ENCODE measurements around the gene ERMN.

DNA sequence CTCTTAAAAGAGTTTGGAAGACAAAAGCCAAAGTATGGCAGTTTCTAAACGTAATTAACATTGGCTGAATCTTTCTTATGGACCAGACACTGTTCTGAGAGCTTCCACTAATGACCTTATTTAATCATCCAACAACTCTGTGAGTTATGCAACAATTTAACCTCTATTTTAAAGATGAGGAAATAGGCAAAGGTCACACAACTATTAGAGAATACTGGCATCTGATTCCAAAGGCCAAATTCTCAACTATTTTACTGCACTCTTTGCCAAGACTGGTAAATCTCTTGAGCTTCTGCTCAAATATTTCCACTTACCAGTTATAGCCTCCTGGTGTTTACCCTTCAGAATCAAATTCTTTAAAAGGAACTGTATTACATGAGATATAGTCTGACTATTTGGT lies 42.1 kb upstream of the ERMN start:
- TF ChIP-seq, protein P1, sequence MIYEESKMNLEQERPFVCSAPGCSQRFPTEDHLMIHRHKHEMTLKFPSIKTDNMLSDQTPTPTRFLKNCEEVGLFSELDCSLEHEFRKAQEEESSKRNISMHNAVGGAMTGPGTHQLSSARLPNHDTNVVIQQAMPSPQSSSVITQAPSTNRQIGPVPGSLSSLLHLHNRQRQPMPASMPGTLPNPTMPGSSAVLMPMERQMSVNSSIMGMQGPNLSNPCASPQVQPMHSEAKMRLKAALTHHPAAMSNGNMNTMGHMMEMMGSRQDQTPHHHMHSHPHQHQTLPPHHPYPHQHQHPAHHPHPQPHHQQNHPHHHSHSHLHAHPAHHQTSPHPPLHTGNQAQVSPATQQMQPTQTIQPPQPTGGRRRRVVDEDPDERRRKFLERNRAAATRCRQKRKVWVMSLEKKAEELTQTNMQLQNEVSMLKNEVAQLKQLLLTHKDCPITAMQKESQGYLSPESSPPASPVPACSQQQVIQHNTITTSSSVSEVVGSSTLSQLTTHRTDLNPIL (CRISPR knock-in tag; IDR thresholded peaks at IDR 0.05; ENCODE audit: low read depth): no peak
- TF ChIP-seq, protein P2, sequence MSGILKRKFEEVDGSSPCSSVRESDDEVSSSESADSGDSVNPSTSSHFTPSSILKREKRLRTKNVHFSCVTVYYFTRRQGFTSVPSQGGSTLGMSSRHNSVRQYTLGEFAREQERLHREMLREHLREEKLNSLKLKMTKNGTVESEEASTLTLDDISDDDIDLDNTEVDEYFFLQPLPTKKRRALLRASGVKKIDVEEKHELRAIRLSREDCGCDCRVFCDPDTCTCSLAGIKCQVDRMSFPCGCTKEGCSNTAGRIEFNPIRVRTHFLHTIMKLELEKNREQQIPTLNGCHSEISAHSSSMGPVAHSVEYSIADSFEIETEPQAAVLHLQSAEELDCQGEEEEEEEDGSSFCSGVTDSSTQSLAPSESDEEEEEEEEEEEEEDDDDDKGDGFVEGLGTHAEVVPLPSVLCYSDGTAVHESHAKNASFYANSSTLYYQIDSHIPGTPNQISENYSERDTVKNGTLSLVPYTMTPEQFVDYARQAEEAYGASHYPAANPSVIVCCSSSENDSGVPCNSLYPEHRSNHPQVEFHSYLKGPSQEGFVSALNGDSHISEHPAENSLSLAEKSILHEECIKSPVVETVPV (CRISPR knock-in tag; IDR thresholded peaks at IDR 0.05): no peak
- TF ChIP-seq OSR1 (CRISPR knock-in tag; IDR thresholded peaks at IDR 0.05) (no peak), TOX (CRISPR knock-in tag; IDR thresholded peaks at IDR 0.05; ENCODE audit: borderline replicate concordance) (no peak)
